Esophagus muscularis mucosa (tissue), 4 donors: Measurements from ENCODE around the gene DRD1. TPM values are rescaled to one million over a fixed set of nuclear protein-coding genes. Genes with fewer than 3 reads are reported as not detected.

ENCODE experiments used
- DNase-seq: peaks from one replicate; pipeline ENCODE4 v3.0.0-alpha.2; 2017; ENCODE audit errors: extremely low spot score
- H3K27ac ChIP-seq, 4 donors: fragments of 200-600 bp; sonication (generic); replicated peaks in 1 of 4; 1 replicate in 3 of 4; 2 replicates in 1 of 4; pipeline ENCODE4 v1.5.1; 2016 to 2019; ENCODE audit warnings: mild to moderate bottlenecking in 1 of 4
- H3K27me3 ChIP-seq, 4 donors: fragments of 200-600 bp; sonication (generic); one replicate each; pipeline versions ENCODE4 v1.5.1 to v1.6.0; 2016 to 2019
- H3K36me3 ChIP-seq, 4 donors: fragments of 200-600 bp; sonication (generic); one replicate each; pipeline ENCODE4 v1.5.1; 2016 to 2019
- H3K4me1 ChIP-seq, 4 donors: fragments of 200-600 bp; sonication (generic); one replicate each; pipeline ENCODE4 v1.5.1; 2016 to 2019
- H3K4me3 ChIP-seq, 4 donors: fragments of 200-600 bp; sonication (generic); 1 replicate in 2 of 4; 2 replicates in 2 of 4; pipeline ENCODE4 v1.5.1; 2016 to 2019; ENCODE audit warnings: mild to moderate bottlenecking in 4 of 4, moderate library complexity in 1 of 4
- H3K9me3 ChIP-seq, 4 donors: fragments of 200-600 bp; sonication (generic); 1 replicate in 3 of 4; 2 replicates in 1 of 4; pipeline ENCODE4 v1.5.1; 2016 to 2019
- CTCF ChIP-seq, 3 experiments: fragments of 200-600 bp in 2 of 3; fragments of 450-650 bp in 1 of 3; sonication (generic) in 2 of 3; IDR thresholded peaks; one replicate each; pipeline ENCODE4 v1.5.1; 2017 to 2019; ENCODE audit warnings: antibody characterized with exemption in 3 of 3, mild to moderate bottlenecking in 2 of 3, moderate library complexity in 1 of 3
- EP300 ChIP-seq: sonication (generic); formaldehyde crosslinking; IDR thresholded peaks from one replicate; pipeline ENCODE4 v1.6.1; 2017; ENCODE audit warnings: antibody characterized with exemption
- POLR2A ChIP-seq: fragments of 450-650 bp; IDR thresholded peaks from one replicate; pipeline ENCODE4 v1.6.1; 2017; ENCODE audit warnings: antibody characterized with exemption, moderate library complexity, mild to moderate bottlenecking, low read depth
- POLR2AphosphoS5 ChIP-seq, 2 donors: sonication (generic); formaldehyde crosslinking; IDR thresholded peaks; one replicate each; pipeline ENCODE4 v1.6.1; 2017; ENCODE audit warnings: antibody characterized with exemption in 2 of 2
- WGBS: methylation state at CpG from one replicate; pipeline ENCODE4 v1.1.5; 2018; 5-methylcytosine and 5-hydroxymethylcytosine counted together
- intact Hi-C: fragments of 100-400 bp; cut with DNase I; formaldehyde crosslinking; loops from one replicate; pipeline ENCODE4 v1.15.1; 2023
- total RNA-seq, 4 donors: library from RNA; depleted of rRNA; stranded (reverse); fragments of >200 nt; gene quantifications; one replicate each; pipeline versions ENCODE4 v1.1.0 to v1.2.1, GENCODE V29; 2016

DRD1 gene
- total RNA-seq, 4 donors from 2014 or later: 0.06 TPM; not detected in 2

- TF ChIP-seq POLR2AphosphoS5 (IDR thresholded peaks at IDR 0.05) (no peak), POLR2A (no peak)
- no peaks in the 10 kb centered on the region for H3K9me3 ChIP-seq
- peaks cover 0 to 28% (median 0%) of the 10 kb centered on the region in 4 donors for H3K27me3 ChIP-seq
- 60% methylated on average over 4 of the region's 4 CpGs for WGBS
- H3K36me3 ChIP-seq: no peaks in the 10 kb centered on the region
- H3K27ac ChIP-seq: no peak overlapping the region
- DNase-seq: no peak
- H3K4me1 ChIP-seq: no peaks in the 10 kb centered on the region
- intact Hi-C loops: no loop called here
- H3K4me3 ChIP-seq: no peak overlapping the region
These were observed 50.1 kb downstream of the DRD1 start for GRCh38 chr5:175393897-175394296.

GRCh38 chr5:175392236-175392635 lies 51.7 kb downstream of the DRD1 start:
- H3K9me3 ChIP-seq: no peaks in the 10 kb centered on the region
- no peaks in the 10 kb centered on the region for H3K36me3 ChIP-seq
- no peak for TF ChIP-seq CTCF (IDR thresholded peaks at IDR 0.05)
- no peak for TF ChIP-seq EP300
- TF ChIP-seq POLR2A: no peak
- TF ChIP-seq POLR2AphosphoS5 (IDR thresholded peaks at IDR 0.05): no peak
- H3K27ac ChIP-seq: no peak overlapping the region
- peak; percentile 57 for DNase-seq
- peaks cover 0 to 26% (median 0%) of the 10 kb centered on the region in 4 donors for H3K27me3 ChIP-seq
- H3K4me3 ChIP-seq: no peak overlapping the region
- WGBS: 88% methylated on average over 5 of the region's 5 CpGs
- H3K4me1 ChIP-seq: no peaks in the 10 kb centered on the region
- intact Hi-C loops: no loop called here

- Histone ChIP-seq H3K4me1 (no peaks in the 10 kb centered on the region), H3K4me3 (no peak overlapping the region), H3K27me3 (peaks cover 0 to 20% (median 0%) of the 10 kb centered on the region in 4 donors), H3K36me3 (no peaks in the 10 kb centered on the region), H3K27ac (no peak overlapping the region), H3K9me3 (no peaks in the 10 kb centered on the region)
- 95% methylated on average over 4 of the region's 4 CpGs for WGBS
- intact Hi-C loops: no loop called here
- DNase-seq: no peak
- TF ChIP-seq POLR2A (no peak), POLR2AphosphoS5 (IDR thresholded peaks at IDR 0.05) (no peak), EP300 (no peak), CTCF (IDR thresholded peaks at IDR 0.05) (no peak)
These were observed 53.5 kb downstream of the DRD1 start for GRCh38 chr5:175390352-175391083.

Other genes with a start within 250 kb of the DRD1 start
- gene SFXN1, start 34.4 kb upstream of the DRD1 start, total RNA-seq: 10 to 100 TPM; 11.2 to 18.1 (median 15.3) TPM
- 10 to 100 TPM in 1 of 4 donors, 1 to 10 TPM in 3; 1.9 to 10.9 (median 2.8) TPM for gene HRH2, start 213.9 kb upstream of the DRD1 start, total RNA-seq